ENCODE results near the gene SSH2.

DNA sequence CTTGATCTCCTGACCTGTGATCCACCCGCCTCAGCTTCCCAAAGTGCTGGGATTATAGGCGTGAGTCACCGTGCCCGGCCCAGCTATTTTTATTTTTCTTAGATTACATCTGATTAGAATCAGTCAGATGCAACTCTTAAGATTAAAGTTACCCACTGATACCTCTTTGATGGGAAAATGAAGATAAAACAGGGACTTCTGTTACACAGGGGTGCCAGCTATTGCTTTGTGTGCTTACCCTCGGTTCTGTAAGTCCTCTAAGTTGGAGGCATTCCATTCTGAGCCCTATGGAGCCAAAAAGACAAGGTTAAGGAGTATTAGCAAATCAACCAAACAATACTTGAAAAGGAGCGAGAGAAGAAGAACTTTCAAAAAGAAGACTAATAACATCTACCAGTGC is 274.7 kb downstream of the SSH2 start:
- TF ChIP-seq, protein P1, sequence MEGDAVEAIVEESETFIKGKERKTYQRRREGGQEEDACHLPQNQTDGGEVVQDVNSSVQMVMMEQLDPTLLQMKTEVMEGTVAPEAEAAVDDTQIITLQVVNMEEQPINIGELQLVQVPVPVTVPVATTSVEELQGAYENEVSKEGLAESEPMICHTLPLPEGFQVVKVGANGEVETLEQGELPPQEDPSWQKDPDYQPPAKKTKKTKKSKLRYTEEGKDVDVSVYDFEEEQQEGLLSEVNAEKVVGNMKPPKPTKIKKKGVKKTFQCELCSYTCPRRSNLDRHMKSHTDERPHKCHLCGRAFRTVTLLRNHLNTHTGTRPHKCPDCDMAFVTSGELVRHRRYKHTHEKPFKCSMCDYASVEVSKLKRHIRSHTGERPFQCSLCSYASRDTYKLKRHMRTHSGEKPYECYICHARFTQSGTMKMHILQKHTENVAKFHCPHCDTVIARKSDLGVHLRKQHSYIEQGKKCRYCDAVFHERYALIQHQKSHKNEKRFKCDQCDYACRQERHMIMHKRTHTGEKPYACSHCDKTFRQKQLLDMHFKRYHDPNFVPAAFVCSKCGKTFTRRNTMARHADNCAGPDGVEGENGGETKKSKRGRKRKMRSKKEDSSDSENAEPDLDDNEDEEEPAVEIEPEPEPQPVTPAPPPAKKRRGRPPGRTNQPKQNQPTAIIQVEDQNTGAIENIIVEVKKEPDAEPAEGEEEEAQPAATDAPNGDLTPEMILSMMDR (IDR thresholded peaks at IDR 0.05), result no peak
- TF ChIP-seq POLR2AphosphoS5 (IDR thresholded peaks at IDR 0.05; ENCODE audit: insufficient read depth in 1 of 2, low read depth in 1 of 2) (no peak), POLR2A (IDR thresholded peaks at IDR 0.05) (no peak)
